ENCODE results near the gene SLC16A3. TPM values are rescaled to one million over a fixed set of nuclear protein-coding genes. Genes with fewer than 3 reads are reported as not detected.
A peak's percentile ranks its signal among the peaks of the same experiment; 100 is the strongest.

Gene SLC16A3
- total and polyA plus RNA-seq, 9 of the 15 experiments (the other 6 are each of a cell fraction or from before 2014, with no cell fraction given): 0.11 to 5.4 (median 1.2) TPM; not detected in 2

DNA sequence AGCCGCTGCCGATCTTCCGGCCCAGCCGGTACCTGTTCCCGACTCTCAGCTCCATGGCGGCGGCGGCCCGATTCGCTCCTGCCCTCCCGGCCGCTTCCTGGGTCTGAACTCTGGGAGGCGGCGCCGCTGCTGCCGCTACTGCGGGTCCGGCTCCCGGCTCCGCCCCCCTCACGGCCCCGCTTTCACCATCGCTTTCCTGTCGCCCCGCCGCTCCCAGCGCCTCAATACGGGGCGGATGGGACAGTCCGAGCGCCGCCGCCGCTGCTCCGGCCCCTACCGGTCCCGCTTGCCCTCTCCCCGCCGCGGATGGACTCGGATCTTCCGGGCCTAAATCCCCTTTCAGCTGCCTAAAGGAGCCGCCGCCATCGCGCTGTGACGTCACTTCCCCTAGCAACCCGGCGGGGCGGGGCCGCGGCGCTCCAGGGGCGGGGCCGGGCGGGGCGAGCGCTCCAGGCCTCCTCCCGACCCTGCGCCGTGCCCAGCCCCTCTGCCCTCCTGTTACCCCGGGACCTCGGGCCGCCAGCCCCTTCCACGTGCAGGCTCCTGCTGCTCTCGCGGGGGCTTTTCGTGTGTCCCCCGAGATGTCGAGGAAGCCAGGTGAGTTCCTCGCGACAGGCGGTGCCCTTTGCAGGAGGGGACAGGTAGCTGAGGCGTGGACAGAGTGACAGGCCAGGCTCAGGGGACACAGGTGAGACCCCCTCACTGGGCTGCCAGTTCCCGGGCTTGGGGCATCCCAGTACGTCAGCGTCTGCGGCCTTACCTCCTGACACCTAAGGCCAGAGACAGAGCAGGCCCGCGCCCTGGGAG lies 44.7 kb downstream of the SLC16A3 start, which contains the start of gene CSNK1D (continued):
- TF ChIP-seq, protein P1, sequence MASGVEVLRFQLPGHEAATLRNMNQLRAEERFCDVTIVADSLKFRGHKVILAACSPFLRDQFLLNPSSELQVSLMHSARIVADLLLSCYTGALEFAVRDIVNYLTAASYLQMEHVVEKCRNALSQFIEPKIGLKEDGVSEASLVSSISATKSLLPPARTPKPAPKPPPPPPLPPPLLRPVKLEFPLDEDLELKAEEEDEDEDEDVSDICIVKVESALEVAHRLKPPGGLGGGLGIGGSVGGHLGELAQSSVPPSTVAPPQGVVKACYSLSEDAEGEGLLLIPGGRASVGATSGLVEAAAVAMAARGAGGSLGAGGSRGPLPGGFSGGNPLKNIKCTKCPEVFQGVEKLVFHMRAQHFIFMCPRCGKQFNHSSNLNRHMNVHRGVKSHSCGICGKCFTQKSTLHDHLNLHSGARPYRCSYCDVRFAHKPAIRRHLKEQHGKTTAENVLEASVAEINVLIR (CRISPR knock-in tag; IDR thresholded peaks at IDR 0.05): peak; percentile 87
- peak; percentile 65 for TF ChIP-seq POLR2B (IDR thresholded peaks at IDR 0.05; ENCODE audit: low read depth, partially characterized antibody)
- TF ChIP-seq CCNT2 (IDR thresholded peaks at IDR 0.05; ENCODE audit: borderline replicate concordance, extremely low read depth, insufficient read length, low read depth, low read length): peak; percentile 70
- TF ChIP-seq ZNF24 (IDR thresholded peaks at IDR 0.05): peak; percentile 9; the same call in 1 of the 2 replicates
- peak; percentile 73 for TF ChIP-seq TBP (optimal IDR thresholded peaks at IDR 0.05; ENCODE audit: low read depth, low read length)
- TF ChIP-seq, protein P2, sequence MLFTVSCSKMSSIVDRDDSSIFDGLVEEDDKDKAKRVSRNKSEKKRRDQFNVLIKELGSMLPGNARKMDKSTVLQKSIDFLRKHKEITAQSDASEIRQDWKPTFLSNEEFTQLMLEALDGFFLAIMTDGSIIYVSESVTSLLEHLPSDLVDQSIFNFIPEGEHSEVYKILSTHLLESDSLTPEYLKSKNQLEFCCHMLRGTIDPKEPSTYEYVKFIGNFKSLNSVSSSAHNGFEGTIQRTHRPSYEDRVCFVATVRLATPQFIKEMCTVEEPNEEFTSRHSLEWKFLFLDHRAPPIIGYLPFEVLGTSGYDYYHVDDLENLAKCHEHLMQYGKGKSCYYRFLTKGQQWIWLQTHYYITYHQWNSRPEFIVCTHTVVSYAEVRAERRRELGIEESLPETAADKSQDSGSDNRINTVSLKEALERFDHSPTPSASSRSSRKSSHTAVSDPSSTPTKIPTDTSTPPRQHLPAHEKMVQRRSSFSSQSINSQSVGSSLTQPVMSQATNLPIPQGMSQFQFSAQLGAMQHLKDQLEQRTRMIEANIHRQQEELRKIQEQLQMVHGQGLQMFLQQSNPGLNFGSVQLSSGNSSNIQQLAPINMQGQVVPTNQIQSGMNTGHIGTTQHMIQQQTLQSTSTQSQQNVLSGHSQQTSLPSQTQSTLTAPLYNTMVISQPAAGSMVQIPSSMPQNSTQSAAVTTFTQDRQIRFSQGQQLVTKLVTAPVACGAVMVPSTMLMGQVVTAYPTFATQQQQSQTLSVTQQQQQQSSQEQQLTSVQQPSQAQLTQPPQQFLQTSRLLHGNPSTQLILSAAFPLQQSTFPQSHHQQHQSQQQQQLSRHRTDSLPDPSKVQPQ (CRISPR knock-in tag; IDR thresholded peaks at IDR 0.05; ENCODE audit: borderline replicate concordance): no peak
- peak; percentile 95 for TF ChIP-seq NBN (IDR thresholded peaks at IDR 0.05; ENCODE audit: low read depth)
- TF ChIP-seq, protein P3, sequence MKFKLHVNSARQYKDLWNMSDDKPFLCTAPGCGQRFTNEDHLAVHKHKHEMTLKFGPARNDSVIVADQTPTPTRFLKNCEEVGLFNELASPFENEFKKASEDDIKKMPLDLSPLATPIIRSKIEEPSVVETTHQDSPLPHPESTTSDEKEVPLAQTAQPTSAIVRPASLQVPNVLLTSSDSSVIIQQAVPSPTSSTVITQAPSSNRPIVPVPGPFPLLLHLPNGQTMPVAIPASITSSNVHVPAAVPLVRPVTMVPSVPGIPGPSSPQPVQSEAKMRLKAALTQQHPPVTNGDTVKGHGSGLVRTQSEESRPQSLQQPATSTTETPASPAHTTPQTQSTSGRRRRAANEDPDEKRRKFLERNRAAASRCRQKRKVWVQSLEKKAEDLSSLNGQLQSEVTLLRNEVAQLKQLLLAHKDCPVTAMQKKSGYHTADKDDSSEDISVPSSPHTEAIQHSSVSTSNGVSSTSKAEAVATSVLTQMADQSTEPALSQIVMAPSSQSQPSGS (CRISPR knock-in tag; IDR thresholded peaks at IDR 0.05): peak; percentile 70; the same call in 1 of the 2 replicates
- TF ChIP-seq GABPB1 (CRISPR knock-in tag; IDR thresholded peaks at IDR 0.05): peak; percentile 92
- no peak for TF ChIP-seq TFAM (CRISPR knock-in tag; conservative IDR thresholded peaks at IDR 0.05)
- peak; percentile 96 for TF ChIP-seq SP1 (CRISPR knock-in tag; IDR thresholded peaks at IDR 0.05)
- TF ChIP-seq SIN3A (IDR thresholded peaks at IDR 0.05; ENCODE audit: borderline replicate concordance in 2 of 2, control insufficient read depth in 1 of 2, low read depth in 2 of 2, low read length in 2 of 2): peak in 1 of 2 experiments; percentile 77; a peak in 1 of 4 replicates
- TF ChIP-seq, protein P4, sequence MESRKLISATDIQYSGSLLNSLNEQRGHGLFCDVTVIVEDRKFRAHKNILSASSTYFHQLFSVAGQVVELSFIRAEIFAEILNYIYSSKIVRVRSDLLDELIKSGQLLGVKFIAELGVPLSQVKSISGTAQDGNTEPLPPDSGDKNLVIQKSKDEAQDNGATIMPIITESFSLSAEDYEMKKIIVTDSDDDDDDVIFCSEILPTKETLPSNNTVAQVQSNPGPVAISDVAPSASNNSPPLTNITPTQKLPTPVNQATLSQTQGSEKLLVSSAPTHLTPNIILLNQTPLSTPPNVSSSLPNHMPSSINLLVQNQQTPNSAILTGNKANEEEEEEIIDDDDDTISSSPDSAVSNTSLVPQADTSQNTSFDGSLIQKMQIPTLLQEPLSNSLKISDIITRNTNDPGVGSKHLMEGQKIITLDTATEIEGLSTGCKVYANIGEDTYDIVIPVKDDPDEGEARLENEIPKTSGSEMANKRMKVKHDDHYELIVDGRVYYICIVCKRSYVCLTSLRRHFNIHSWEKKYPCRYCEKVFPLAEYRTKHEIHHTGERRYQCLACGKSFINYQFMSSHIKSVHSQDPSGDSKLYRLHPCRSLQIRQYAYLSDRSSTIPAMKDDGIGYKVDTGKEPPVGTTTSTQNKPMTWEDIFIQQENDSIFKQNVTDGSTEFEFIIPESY (CRISPR knock-in tag; IDR thresholded peaks at IDR 0.05): peak; percentile 47; the same call in 1 of the 2 replicates
- TF ChIP-seq, protein P5, sequence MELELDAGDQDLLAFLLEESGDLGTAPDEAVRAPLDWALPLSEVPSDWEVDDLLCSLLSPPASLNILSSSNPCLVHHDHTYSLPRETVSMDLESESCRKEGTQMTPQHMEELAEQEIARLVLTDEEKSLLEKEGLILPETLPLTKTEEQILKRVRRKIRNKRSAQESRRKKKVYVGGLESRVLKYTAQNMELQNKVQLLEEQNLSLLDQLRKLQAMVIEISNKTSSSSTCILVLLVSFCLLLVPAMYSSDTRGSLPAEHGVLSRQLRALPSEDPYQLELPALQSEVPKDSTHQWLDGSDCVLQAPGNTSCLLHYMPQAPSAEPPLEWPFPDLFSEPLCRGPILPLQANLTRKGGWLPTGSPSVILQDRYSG (tag; conservative IDR thresholded peaks at IDR 0.05; ENCODE audit: low read depth): no peak
- peak; percentile 44 for TF ChIP-seq DACH1 (IDR thresholded peaks at IDR 0.05; ENCODE audit: partially characterized antibody)
- TF ChIP-seq, protein P6, sequence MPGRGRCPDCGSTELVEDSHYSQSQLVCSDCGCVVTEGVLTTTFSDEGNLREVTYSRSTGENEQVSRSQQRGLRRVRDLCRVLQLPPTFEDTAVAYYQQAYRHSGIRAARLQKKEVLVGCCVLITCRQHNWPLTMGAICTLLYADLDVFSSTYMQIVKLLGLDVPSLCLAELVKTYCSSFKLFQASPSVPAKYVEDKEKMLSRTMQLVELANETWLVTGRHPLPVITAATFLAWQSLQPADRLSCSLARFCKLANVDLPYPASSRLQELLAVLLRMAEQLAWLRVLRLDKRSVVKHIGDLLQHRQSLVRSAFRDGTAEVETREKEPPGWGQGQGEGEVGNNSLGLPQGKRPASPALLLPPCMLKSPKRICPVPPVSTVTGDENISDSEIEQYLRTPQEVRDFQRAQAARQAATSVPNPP (IDR thresholded peaks at IDR 0.05; ENCODE audit: borderline replicate concordance, insufficient read depth, insufficient read length): no peak
